Choroid plexus epithelial cell (primary cell): ENCODE data around the gene FBXL17.

ENCODE experiments used
- DNase-seq: peaks from one replicate; pipeline ENCODE4 v3.0.0-alpha.2; 2010; ENCODE audit warnings: low read depth
- H3K4me3 ChIP-seq: 2 replicates; pipeline ENCODE4 v1.5.1; 2011; ENCODE audit warnings: low read depth, mild to moderate bottlenecking, control low read depth, low read length, moderate library complexity
- CTCF ChIP-seq: conservative IDR thresholded peaks from 2 replicates; pipeline ENCODE4 v1.5.1; 2011; ENCODE audit warnings: low read depth, mild to moderate bottlenecking, control low read depth, inconsistent platforms, low read length, moderate library complexity

The FBXL17 gene

GRCh38 chr5:107815109-107815508 lies 566.8 kb downstream of the FBXL17 start:
- DNase-seq: no peak
- TF ChIP-seq CTCF: no peak
- no peak overlapping the region for H3K4me3 ChIP-seq

GRCh38 chr5:107814183-107814827 lies 567.6 kb downstream of the FBXL17 start:
- no peak for DNase-seq
- no peak overlapping the region for H3K4me3 ChIP-seq
- TF ChIP-seq CTCF: no peak

- no peak for DNase-seq
- no peak overlapping the region for H3K4me3 ChIP-seq
- no peak for TF ChIP-seq CTCF
These were observed 568.3 kb downstream of the FBXL17 start for GRCh38 chr5:107813559-107813958.

GRCh38 chr5:107812570-107813141 lies 569.2 kb downstream of the FBXL17 start:
- DNase-seq: peak; percentile 75
- no peak overlapping the region for H3K4me3 ChIP-seq
- TF ChIP-seq CTCF: no peak

- no peak for TF ChIP-seq CTCF
- DNase-seq: peak; percentile 31
- H3K4me3 ChIP-seq: no peak overlapping the region
These were observed 572.5 kb downstream of the FBXL17 start for GRCh38 chr5:107809201-107810034.
